OCI-LY7 (cell line): ENCODE data around the gene P2RX6.

Experiments used
- EZH2phosphoT487 ChIP-seq: fragments of 200-600 bp; sonication (generic); IDR thresholded peaks from 2 replicates; pipeline ENCODE4 v1.6.1; 2018; ENCODE audit warnings: low read depth, borderline replicate concordance, mild to moderate bottlenecking, mixed run types, antibody characterized with exemption, low read length, moderate library complexity, mixed read lengths
- TF ChIP-seq, protein P1 (sequence below): fragments of 200-600 bp; sonication (generic); conservative IDR thresholded peaks from 2 replicates; pipeline ENCODE4 v1.5.1; 2014; ENCODE audit warnings: mild to moderate bottlenecking, antibody characterized with exemption, low read length, moderate library complexity, mixed read lengths

DNA sequence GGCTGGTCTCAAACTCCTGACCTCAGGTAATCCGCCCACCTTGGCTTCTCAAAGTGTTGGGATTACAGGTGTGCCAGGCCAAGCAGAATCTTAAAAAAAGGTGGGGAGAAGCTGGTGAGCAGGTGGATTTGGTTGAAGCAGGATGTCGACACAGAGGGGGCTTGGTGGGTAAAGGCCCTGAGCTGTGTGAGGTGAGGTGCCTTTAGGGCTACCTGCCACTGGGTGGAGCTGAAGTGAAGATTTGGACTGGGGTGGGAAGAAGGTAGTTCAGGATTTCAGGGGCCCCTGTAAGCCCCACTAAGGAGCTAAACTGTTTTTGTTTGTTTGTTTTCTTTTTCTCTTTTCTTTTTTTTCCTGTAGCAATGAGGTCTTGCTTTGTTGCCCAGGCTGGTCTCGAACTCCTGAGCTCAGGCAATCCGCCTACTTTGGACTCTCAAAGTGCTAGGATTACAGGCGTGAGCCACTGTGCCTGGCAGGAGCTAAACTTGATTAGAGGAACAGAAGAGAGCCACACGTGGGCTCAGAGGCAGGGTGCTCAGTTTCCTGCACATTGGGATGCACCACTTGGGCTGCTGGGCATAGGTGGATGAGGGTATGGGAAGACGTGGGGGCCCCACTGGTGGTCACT lies 6.0 kb downstream of the P2RX6 start:
- no peak for TF ChIP-seq EZH2phosphoT487
- TF ChIP-seq, protein P1, sequence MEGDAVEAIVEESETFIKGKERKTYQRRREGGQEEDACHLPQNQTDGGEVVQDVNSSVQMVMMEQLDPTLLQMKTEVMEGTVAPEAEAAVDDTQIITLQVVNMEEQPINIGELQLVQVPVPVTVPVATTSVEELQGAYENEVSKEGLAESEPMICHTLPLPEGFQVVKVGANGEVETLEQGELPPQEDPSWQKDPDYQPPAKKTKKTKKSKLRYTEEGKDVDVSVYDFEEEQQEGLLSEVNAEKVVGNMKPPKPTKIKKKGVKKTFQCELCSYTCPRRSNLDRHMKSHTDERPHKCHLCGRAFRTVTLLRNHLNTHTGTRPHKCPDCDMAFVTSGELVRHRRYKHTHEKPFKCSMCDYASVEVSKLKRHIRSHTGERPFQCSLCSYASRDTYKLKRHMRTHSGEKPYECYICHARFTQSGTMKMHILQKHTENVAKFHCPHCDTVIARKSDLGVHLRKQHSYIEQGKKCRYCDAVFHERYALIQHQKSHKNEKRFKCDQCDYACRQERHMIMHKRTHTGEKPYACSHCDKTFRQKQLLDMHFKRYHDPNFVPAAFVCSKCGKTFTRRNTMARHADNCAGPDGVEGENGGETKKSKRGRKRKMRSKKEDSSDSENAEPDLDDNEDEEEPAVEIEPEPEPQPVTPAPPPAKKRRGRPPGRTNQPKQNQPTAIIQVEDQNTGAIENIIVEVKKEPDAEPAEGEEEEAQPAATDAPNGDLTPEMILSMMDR, result peak; percentile 78
